HG02678 (cell line): ENCODE measurements around the gene KIR3DL3.
"Not testable (repeated sequence)": the region's sequence is repeated elsewhere in the genome, so short reads cannot be mapped to it uniquely, and the experiment has no call there.

Experiments used
- ATAC-seq: cut with Tn5 transposase; IDR thresholded peaks from one replicate; pipeline ENCODE4 v1.9.1; 2021; ENCODE audit warnings: mild to moderate bottlenecking, moderate library complexity; ENCODE audit not compliant: unreplicated experiment

KIR3DL3 gene

GRCh38 chr19:54775830-54776229, 51.6 kb downstream of the KIR3DL3 start:
- ATAC-seq: not testable (repeated sequence)

- not testable (repeated sequence) for ATAC-seq
Measured at GRCh38 chr19:54777851-54778250, 53.6 kb downstream of the KIR3DL3 start.

- not testable (repeated sequence) for ATAC-seq
Measured at GRCh38 chr19:54778896-54779295, 54.7 kb downstream of the KIR3DL3 start.

GRCh38 chr19:54782916-54783315, 58.7 kb downstream of the KIR3DL3 start:
- ATAC-seq: not testable (repeated sequence)
